HL-60 (cell line): ENCODE results near the gene SYTL3.

Experiments used
- CTCF ChIP-seq: IDR thresholded peaks from one replicate; pipeline ENCODE4 v1.5.1; 2011; ENCODE audit warnings: low read length, control low read depth, inconsistent platforms; ENCODE audit not compliant: insufficient read depth
- POLR2AphosphoS5 ChIP-seq: IDR thresholded peaks from 2 replicates; pipeline ENCODE4 v1.6.1; 2012; ENCODE audit warnings: low read depth
- REST ChIP-seq: IDR thresholded peaks from 2 replicates; pipeline ENCODE4 v1.6.1; 2012; ENCODE audit warnings: low read depth; ENCODE audit not compliant: insufficient replicate concordance
- SPI1 ChIP-seq: IDR thresholded peaks from 2 replicates; pipeline ENCODE4 v1.6.1; 2012; ENCODE audit warnings: low read depth, mild to moderate bottlenecking, borderline replicate concordance

- TF ChIP-seq CTCF = no peak
- TF ChIP-seq REST = no peak
- TF ChIP-seq SPI1 = no peak
- no peak for TF ChIP-seq POLR2AphosphoS5
Observed at GRCh38 chr6:158642097-158642601, 7.7 kb upstream of the SYTL3 start.
